ENCODE results near the gene PHF2. TPM values are rescaled to one million over a fixed set of nuclear protein-coding genes. Genes with fewer than 3 reads are reported as not detected.

PHF2 gene
- total RNA-seq, 4 donors from 2014 or later = 23.3 to 33.1 (median 28.6) TPM

DNA sequence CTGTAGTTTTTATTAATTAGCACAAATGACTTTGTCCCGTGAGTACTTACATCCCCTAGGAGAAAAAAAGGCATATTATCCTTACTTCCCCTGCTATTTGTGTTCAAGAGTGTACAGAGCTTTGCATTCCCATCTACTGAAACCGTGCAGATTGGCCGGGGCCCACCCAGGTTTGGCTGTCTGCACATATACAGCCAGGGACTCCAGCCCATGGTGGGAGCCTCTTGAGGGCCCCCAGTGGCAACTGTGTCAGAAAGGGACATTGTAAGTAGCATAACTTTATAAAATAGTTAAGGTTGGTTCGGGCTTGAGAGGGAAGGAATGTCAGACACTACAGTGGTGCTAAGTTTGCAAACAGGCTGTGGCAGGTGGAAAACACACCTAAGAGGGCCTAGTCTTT, 24.7 kb downstream of the PHF2 start:
- intact Hi-C loops (cut with DNase I; ENCODE audit: low total_unique reads) = no loop called here
- 84 to 86% methylated on average over 4 of the region's 4 CpGs for WGBS, 2 donors
- TF ChIP-seq POLR2A (IDR thresholded peaks at IDR 0.05) = no peak
- no peak overlapping the region for H3K4me3 ChIP-seq (ENCODE audit: low read depth, poor library complexity, severe bottlenecking)
- peak in 1 of 2 donors; percentile 75 for DNase-seq (ENCODE audit: low spot score in 2 of 2)

DNA sequence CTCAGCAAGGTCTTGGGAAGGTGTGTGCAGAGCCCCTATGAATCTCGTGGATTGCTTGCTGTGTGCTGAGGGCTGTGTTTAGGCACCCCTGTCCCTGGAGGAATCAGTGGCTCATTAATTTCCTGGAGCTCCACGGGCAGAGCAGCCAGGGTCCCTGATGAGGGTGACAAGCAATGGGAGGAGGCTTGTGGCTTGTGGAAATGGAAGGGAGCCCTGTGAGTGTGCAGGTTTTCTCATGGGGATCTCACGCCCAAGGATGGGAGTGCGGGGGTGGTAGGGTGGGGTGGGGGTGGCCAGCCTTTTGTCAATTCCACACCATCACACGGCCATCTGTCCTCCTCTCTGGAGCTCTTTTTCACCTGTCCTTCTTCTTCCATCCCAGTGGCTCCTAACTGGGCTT, 25.3 kb downstream of the PHF2 start:
- intact Hi-C loops (cut with DNase I; ENCODE audit: low total_unique reads) = no loop called here
- TF ChIP-seq, protein P1, sequence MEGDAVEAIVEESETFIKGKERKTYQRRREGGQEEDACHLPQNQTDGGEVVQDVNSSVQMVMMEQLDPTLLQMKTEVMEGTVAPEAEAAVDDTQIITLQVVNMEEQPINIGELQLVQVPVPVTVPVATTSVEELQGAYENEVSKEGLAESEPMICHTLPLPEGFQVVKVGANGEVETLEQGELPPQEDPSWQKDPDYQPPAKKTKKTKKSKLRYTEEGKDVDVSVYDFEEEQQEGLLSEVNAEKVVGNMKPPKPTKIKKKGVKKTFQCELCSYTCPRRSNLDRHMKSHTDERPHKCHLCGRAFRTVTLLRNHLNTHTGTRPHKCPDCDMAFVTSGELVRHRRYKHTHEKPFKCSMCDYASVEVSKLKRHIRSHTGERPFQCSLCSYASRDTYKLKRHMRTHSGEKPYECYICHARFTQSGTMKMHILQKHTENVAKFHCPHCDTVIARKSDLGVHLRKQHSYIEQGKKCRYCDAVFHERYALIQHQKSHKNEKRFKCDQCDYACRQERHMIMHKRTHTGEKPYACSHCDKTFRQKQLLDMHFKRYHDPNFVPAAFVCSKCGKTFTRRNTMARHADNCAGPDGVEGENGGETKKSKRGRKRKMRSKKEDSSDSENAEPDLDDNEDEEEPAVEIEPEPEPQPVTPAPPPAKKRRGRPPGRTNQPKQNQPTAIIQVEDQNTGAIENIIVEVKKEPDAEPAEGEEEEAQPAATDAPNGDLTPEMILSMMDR (IDR thresholded peaks at IDR 0.05) = no peak
- no peak for TF ChIP-seq POLR2A (IDR thresholded peaks at IDR 0.05)
- WGBS, 2 donors = 66 to 86% methylated on average over 5 of the region's 5 CpGs
- H3K4me3 ChIP-seq (ENCODE audit: low read depth, poor library complexity, severe bottlenecking) = no peak overlapping the region
- peak in 1 of 2 donors; percentile 56 for DNase-seq (ENCODE audit: low spot score in 2 of 2)

DNA sequence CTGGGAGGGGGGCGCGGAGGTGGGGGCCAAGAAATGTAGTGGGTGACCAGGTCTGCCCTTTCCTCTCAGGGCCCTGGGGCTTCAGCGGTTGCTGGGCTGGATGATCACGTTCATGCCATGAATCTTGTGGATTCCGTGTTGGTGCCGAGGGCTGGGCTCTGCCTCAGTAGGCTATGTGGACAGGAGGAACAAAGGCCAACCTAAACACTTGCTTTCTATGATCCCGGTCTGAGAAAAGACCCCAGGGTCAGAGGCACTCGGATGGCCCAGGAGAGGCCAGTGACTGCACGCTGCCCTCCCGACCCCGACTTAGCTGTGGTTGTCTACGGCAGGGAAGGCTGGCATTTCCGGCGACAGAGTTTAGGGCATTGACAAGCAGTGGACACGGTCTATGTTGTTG, 26.6 kb downstream of the PHF2 start:
- H3K4me3 ChIP-seq (ENCODE audit: low read depth, poor library complexity, severe bottlenecking) = no peak overlapping the region
- intact Hi-C loops (cut with DNase I; ENCODE audit: low total_unique reads) = no loop called here
- 85 to 90% methylated on average over 15 of the region's 15 CpGs for WGBS, 2 donors
- DNase-seq (ENCODE audit: low spot score in 2 of 2) = peak in 1 of 2 donors; percentile 76
- TF ChIP-seq POLR2A (IDR thresholded peaks at IDR 0.05) = no peak
- TF ChIP-seq, protein P1 (IDR thresholded peaks at IDR 0.05) = no peak

DNA sequence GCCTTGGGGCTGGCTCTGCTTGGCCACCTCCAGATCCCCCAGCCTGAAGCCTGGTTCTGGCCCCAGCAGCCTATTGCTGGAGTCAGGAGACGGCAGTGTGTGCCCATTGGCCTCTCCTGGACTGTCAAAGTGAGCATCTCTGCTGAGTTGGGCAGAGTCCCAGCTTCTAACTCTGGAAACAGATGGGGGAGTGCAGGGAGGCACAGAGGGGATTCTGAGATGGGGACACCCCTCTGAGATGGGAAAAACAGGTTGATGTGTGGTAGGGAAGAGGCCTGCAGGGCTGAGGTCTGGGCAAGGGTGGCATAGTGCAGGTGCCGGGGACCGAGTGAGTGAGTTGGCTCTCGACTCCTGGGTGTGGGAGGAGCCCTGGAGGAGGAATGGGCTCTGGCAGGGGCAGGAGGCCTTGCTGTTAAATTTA, 27.5 kb downstream of the PHF2 start:
- no peak overlapping the region for H3K4me3 ChIP-seq (ENCODE audit: low read depth, poor library complexity, severe bottlenecking)
- 56 to 62% methylated on average over 4 of the region's 4 CpGs for WGBS, 2 donors
- intact Hi-C loops (cut with DNase I; ENCODE audit: low total_unique reads) = no loop called here
- TF ChIP-seq, protein P1 (IDR thresholded peaks at IDR 0.05) = no peak
- no peak for TF ChIP-seq POLR2A (IDR thresholded peaks at IDR 0.05)
- peak in 1 of 2 donors; percentile 78 for DNase-seq (ENCODE audit: low spot score in 2 of 2)

DNA sequence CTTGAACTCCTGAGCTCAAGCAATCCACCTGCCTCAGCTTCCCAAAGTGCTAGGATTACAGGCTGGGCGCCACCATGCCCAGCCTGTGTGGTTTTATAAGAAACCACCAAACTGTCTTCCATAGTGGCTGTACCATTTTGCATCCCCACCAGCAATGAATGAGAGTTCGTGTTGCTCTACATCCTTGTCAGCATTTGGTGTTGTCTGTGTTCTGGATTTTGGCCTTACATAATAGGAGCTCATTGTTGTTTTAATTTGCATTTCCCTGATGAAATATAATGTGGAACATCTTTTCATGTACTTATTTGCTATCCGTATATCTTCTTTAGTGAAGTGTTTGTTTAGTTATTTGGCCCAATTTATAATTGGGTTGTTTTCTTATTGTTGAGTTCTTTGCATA, 29.8 kb downstream of the PHF2 start:
- no peak overlapping the region for H3K4me3 ChIP-seq (ENCODE audit: low read depth, poor library complexity, severe bottlenecking)
- 52 to 83% methylated on average over 3 of the region's 3 CpGs for WGBS, 2 donors
- intact Hi-C loops (cut with DNase I; ENCODE audit: low total_unique reads) = no loop called here
- TF ChIP-seq, protein P1 (IDR thresholded peaks at IDR 0.05) = no peak
- TF ChIP-seq POLR2A (IDR thresholded peaks at IDR 0.05) = no peak
- no peak for DNase-seq (ENCODE audit: low spot score in 2 of 2)

DNA sequence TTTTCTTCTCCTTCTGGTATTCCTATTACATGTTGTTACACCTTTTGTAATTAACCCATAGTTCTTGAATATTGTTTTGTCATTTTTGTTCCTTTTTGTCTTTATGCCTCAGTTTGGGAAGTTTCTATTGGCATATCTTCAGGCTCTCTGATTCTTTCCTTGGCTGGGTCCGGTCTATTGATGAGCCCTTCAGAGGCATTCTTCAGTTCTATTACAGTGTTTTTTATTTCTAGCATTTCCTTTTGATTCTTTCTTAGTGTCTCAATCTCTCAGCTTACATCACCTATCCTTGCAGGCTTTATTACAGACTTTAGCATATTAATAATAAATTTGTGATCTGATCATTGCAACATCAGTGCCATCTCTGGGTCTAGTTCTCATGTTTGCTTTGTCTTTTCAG, 33.8 kb downstream of the PHF2 start:
- intact Hi-C loops (cut with DNase I; ENCODE audit: low total_unique reads) = no loop called here
- no peak for DNase-seq (ENCODE audit: low spot score in 2 of 2)
- no peak overlapping the region for H3K4me3 ChIP-seq (ENCODE audit: low read depth, poor library complexity, severe bottlenecking)
- 96 to 100% methylated on average over 1 of the region's 1 CpG for WGBS, 2 donors
- TF ChIP-seq POLR2A (IDR thresholded peaks at IDR 0.05) = no peak
- TF ChIP-seq, protein P1 (IDR thresholded peaks at IDR 0.05) = no peak
